KBM-7 (cell line): Measurements from ENCODE around the gene TMEM115.

Experiments used
- DNase-seq: peaks from one replicate; pipeline ENCODE4 v3.0.0-alpha.2; 2015
- in situ Hi-C: fragments of 300-500 bp; cut with MboI; formaldehyde crosslinking; loops from 2 replicates; pipeline ENCODE4 v1.14.3; 2020; ENCODE audit warnings: low sequenced_read_pairs, low pct_unique_long_range_greater_than_20kb, mixed read lengths

The TMEM115 gene

GRCh38 chr3:50355829-50356552 lies 3.3 kb downstream of the TMEM115 start:
- no peak for DNase-seq
- in situ Hi-C loops = no loop called here

- in situ Hi-C loops = no loop called here
- no peak for DNase-seq
Measured at GRCh38 chr3:50354850-50355249, 4.5 kb downstream of the TMEM115 start.

- no peak for DNase-seq
- in situ Hi-C loops = no loop called here
Measured at GRCh38 chr3:50354186-50354764, 5.0 kb downstream of the TMEM115 start.

GRCh38 chr3:50353245-50354004 lies 5.9 kb downstream of the TMEM115 start:
- in situ Hi-C loops = no loop called here
- no peak for DNase-seq

- no peak for DNase-seq
- in situ Hi-C loops = no loop called here
Measured at GRCh38 chr3:50352781-50353180, 6.5 kb downstream of the TMEM115 start.

- DNase-seq = no peak
- in situ Hi-C loops = no loop called here
Measured at GRCh38 chr3:50351323-50351697, 8.0 kb downstream of the TMEM115 start.

- in situ Hi-C loops = no loop called here
- DNase-seq = peak; percentile 96
Measured at GRCh38 chr3:50350527-50351322, 8.6 kb downstream of the TMEM115 start, which contains the start of the genes CYB561D2 and NPRL2. CYB561D2 (plus strand) TSS chr3:50350862; CDS start chr3:50351434, 572 bp downstream. NPRL2 (minus strand) TSS chr3:50350775; CDS start chr3:50350652, 123 bp downstream.

- in situ Hi-C loops = no loop called here
- DNase-seq = no peak
Measured at GRCh38 chr3:50350213-50350526, 9.2 kb downstream of the TMEM115 start.

- in situ Hi-C loops = no loop called here
- DNase-seq = peak; percentile 81
Measured at GRCh38 chr3:50347187-50347813, 12.0 kb downstream of the TMEM115 start.

GRCh38 chr3:50345586-50346234 lies 13.6 kb downstream of the TMEM115 start, which contains the start of gene ZMYND10:
ZMYND10 (minus strand) TSS chr3:50345732; CDS start chr3:50345579, 153 bp downstream.
- no peak for DNase-seq
- in situ Hi-C loops = no loop called here

- DNase-seq = no peak
- in situ Hi-C loops = no loop called here
Measured at GRCh38 chr3:50345008-50345407, 14.3 kb downstream of the TMEM115 start.

GRCh38 chr3:50342813-50343633 lies 16.3 kb downstream of the TMEM115 start:
- in situ Hi-C loops = no loop called here
- DNase-seq = no peak

- in situ Hi-C loops = no loop called here
- DNase-seq = no peak
Measured at GRCh38 chr3:50341996-50342650, 17.2 kb downstream of the TMEM115 start.

- in situ Hi-C loops = no loop called here
- no peak for DNase-seq
Measured at GRCh38 chr3:50341537-50341936, 17.8 kb downstream of the TMEM115 start.

- in situ Hi-C loops = no loop called here
Measured at GRCh38 chr3:50340448-50341329, 18.6 kb downstream of the TMEM115 start, which contains the start of gene RASSF1. RASSF1 (minus strand) TSS chr3:50340836; CDS start chr3:50340805, 31 bp downstream.

GRCh38 chr3:50340147-50340447 lies 19.2 kb downstream of the TMEM115 start:
- no peak for DNase-seq
- in situ Hi-C loops = no loop called here

More at GRCh38 chr3:50340448-50341329, 18.6 kb downstream of the TMEM115 start, which contains the start of gene RASSF1:
- peak; percentile 90 for DNase-seq
